Breast epithelium (tissue), 3 donors: Measurements from ENCODE around the gene LGALSL.

Experiments used
- POLR2A ChIP-seq: fragments of 450-650 bp; IDR thresholded peaks from one replicate; pipeline ENCODE4 v1.6.1; 2016; ENCODE audit warnings: antibody characterized with exemption, mild to moderate bottlenecking, moderate library complexity
- TF ChIP-seq, protein P1 (sequence below), 3 donors: fragments of 450-650 bp; IDR thresholded peaks; one replicate each; pipeline ENCODE4 v1.5.1; 2016 to 2017; ENCODE audit warnings: antibody characterized with exemption in 3 of 3, mild to moderate bottlenecking in 3 of 3, moderate library complexity in 3 of 3

GRCh38 chr2:64439194-64439593, 14.8 kb upstream of the LGALSL start:
- TF ChIP-seq, protein P1, sequence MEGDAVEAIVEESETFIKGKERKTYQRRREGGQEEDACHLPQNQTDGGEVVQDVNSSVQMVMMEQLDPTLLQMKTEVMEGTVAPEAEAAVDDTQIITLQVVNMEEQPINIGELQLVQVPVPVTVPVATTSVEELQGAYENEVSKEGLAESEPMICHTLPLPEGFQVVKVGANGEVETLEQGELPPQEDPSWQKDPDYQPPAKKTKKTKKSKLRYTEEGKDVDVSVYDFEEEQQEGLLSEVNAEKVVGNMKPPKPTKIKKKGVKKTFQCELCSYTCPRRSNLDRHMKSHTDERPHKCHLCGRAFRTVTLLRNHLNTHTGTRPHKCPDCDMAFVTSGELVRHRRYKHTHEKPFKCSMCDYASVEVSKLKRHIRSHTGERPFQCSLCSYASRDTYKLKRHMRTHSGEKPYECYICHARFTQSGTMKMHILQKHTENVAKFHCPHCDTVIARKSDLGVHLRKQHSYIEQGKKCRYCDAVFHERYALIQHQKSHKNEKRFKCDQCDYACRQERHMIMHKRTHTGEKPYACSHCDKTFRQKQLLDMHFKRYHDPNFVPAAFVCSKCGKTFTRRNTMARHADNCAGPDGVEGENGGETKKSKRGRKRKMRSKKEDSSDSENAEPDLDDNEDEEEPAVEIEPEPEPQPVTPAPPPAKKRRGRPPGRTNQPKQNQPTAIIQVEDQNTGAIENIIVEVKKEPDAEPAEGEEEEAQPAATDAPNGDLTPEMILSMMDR (IDR thresholded peaks at IDR 0.05) = no peak
- TF ChIP-seq POLR2A = no peak
